Uterus (tissue), 4 donors: ENCODE results near the gene MGAT4A. TPM values are rescaled to one million over a fixed set of nuclear protein-coding genes. Genes with fewer than 3 reads are reported as not detected.

Experiments used
- DNase-seq, 2 donors: peaks; one replicate each; pipeline ENCODE4 v3.0.0-alpha.2; 2019 to 2020
- H3K27ac ChIP-seq, 2 donors: fragments of 200-600 bp; sonication (generic); 1 replicate in 1 of 2; 2 replicates in 1 of 2; pipeline ENCODE4 v1.5.1; 2016 to 2018
- H3K27me3 ChIP-seq, 2 donors: fragments of 200-600 bp; sonication (generic); one replicate each; pipeline ENCODE4 v1.5.1; 2018 to 2019; ENCODE audit warnings: control low read depth in 1 of 2
- H3K36me3 ChIP-seq, 2 donors: fragments of 200-600 bp; sonication (generic); one replicate each; pipeline ENCODE4 v1.5.1; 2019; ENCODE audit warnings: control low read depth in 1 of 2
- H3K4me1 ChIP-seq, 2 donors: fragments of 200-600 bp; sonication (generic); one replicate each; pipeline ENCODE4 v1.5.1; 2018 to 2019; ENCODE audit warnings: control low read depth in 1 of 2
- H3K4me3 ChIP-seq, 2 donors: fragments of 200-600 bp; sonication (generic); 1 replicate in 1 of 2; 2 replicates in 1 of 2; pipeline ENCODE4 v1.5.1; 2018 to 2019; ENCODE audit warnings: mild to moderate bottlenecking in 1 of 2
- H3K9me3 ChIP-seq, 2 donors: fragments of 200-600 bp; sonication (generic); one replicate each; pipeline ENCODE4 v1.5.1; 2019; ENCODE audit warnings: control low read depth in 1 of 2
- CTCF ChIP-seq, 4 experiments: fragments of 200-600 bp in 2 of 4; fragments of 450-650 bp in 2 of 4; sonication (generic) in 2 of 4; IDR thresholded peaks; one replicate each; pipeline ENCODE4 v1.5.1; 2016 to 2019; ENCODE audit warnings: antibody characterized with exemption in 4 of 4, mild to moderate bottlenecking in 2 of 4, moderate library complexity in 1 of 4
- POLR2A ChIP-seq, 2 donors: fragments of 450-650 bp; IDR thresholded peaks; one replicate each; pipeline ENCODE4 v1.6.1; 2016; ENCODE audit warnings: antibody characterized with exemption in 2 of 2, mild to moderate bottlenecking in 1 of 2, moderate library complexity in 1 of 2
- intact Hi-C: fragments of 100-400 bp; cut with DNase I; formaldehyde crosslinking; loops from one replicate; pipeline ENCODE4 v1.15.1; 2023; ENCODE audit warnings: low total_unique reads
- total RNA-seq, 4 donors: library from RNA; depleted of rRNA in 3 of 4; stranded (reverse); fragments of >200 nt in 3 of 4; gene quantifications; one replicate each; pipeline versions ENCODE4 v1.1.0 to v1.2.4, GENCODE V29; 2014 to 2023
- donor health status: DM: yes; HTN: yes; CAD: no.

Gene MGAT4A
- total RNA-seq, 4 donors from 2014 or later, result 25.9 to 107 (median 52.9) TPM

DNA sequence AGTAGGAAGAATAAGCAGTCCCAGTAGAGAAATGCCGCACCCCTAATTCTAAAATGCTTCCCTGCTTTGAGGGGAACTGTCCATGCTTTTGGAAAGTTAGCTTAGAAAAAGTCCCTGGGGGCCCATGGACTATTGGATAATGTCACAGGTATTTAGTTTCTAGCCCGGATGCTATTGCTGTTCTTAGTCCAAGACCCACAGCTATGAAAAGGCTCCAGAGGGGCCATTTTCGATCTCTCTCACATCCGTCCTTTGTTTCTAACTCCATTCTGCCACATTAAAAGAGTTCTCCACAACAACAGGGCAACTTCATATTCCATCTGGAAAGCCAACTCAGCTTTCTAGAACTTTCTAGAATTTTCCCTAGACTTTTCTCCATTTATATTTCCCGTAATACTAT lies 47.2 kb downstream of the MGAT4A start:
- Histone ChIP-seq H3K36me3 (no peaks in the 10 kb centered on the region), H3K27ac (peak overlapping the region; percentile 35 to 42), H3K4me1 (no peaks in the 10 kb centered on the region), H3K9me3 (no peaks in the 10 kb centered on the region), H3K4me3 (no peak overlapping the region), H3K27me3 (no peaks in the 10 kb centered on the region)
- TF ChIP-seq CTCF (IDR thresholded peaks at IDR 0.05), result no peak
- TF ChIP-seq POLR2A (IDR thresholded peaks at IDR 0.05), result no peak
- no peak for DNase-seq
- intact Hi-C loops, result no loop called here

DNA sequence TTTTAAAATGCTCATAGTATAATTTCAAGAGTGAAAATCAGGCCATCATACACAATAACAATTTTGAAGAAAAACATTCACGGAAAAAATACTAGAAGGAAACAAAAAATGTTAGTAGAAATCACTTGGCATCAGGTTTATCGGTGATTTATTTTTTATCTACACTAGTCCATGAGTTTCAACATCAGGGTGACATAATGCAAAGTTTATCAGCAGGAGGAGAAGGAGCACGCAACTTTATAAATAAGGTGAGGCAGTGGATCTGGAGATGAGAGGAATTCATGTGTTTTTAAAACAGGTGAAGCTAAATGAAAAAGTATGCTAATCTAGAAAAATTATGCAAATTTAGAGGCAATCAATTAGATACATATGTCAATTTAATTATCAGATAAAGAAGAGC lies 54.2 kb downstream of the MGAT4A start:
- Histone ChIP-seq H3K4me1 (no peaks in the 10 kb centered on the region), H3K9me3 (no peaks in the 10 kb centered on the region), H3K4me3 (no peak overlapping the region), H3K27ac (no peak overlapping the region), H3K36me3 (no peaks in the 10 kb centered on the region), H3K27me3 (no peaks in the 10 kb centered on the region)
- intact Hi-C loops, result no loop called here
- no peak for DNase-seq
- no peak for TF ChIP-seq CTCF (IDR thresholded peaks at IDR 0.05)
- TF ChIP-seq POLR2A (IDR thresholded peaks at IDR 0.05), result no peak

GRCh38 chr2:98674233-98674964 lies 56.5 kb downstream of the MGAT4A start:
- TF ChIP-seq CTCF (IDR thresholded peaks at IDR 0.05) (no peak), POLR2A (IDR thresholded peaks at IDR 0.05) (no peak)
- intact Hi-C loops, result no loop called here
- no peaks in the 10 kb centered on the region for H3K27me3 ChIP-seq

GRCh38 chr2:98669675-98670074 lies 61.3 kb downstream of the MGAT4A start:
- Histone ChIP-seq H3K27ac (no peak overlapping the region), H3K4me1 (no peaks in the 10 kb centered on the region), H3K9me3 (no peaks in the 10 kb centered on the region), H3K4me3 (no peak overlapping the region), H3K27me3 (no peaks in the 10 kb centered on the region), H3K36me3 (no peaks in the 10 kb centered on the region)
- no peak for DNase-seq
- intact Hi-C loops, result no loop called here
- TF ChIP-seq CTCF (IDR thresholded peaks at IDR 0.05) (no peak), POLR2A (IDR thresholded peaks at IDR 0.05) (no peak)

More at GRCh38 chr2:98674233-98674964, 56.5 kb downstream of the MGAT4A start:
- Histone ChIP-seq H3K27ac (no peak overlapping the region), H3K4me1 (no peaks in the 10 kb centered on the region), H3K4me3 (no peak overlapping the region), H3K36me3 (no peaks in the 10 kb centered on the region), H3K9me3 (no peaks in the 10 kb centered on the region)
- no peak for DNase-seq

- Histone ChIP-seq H3K4me1 (no peaks in the 10 kb centered on the region), H3K27ac (no peak overlapping the region), H3K27me3 (no peaks in the 10 kb centered on the region), H3K4me3 (no peak overlapping the region), H3K36me3 (no peaks in the 10 kb centered on the region), H3K9me3 (no peaks in the 10 kb centered on the region)
- no peak for DNase-seq
- TF ChIP-seq POLR2A (IDR thresholded peaks at IDR 0.05) (no peak), CTCF (IDR thresholded peaks at IDR 0.05) (no peak)
- intact Hi-C loops, result no loop called here
These were observed 65.3 kb downstream of the MGAT4A start for GRCh38 chr2:98665677-98666076.
